HG03354 (cell line): ENCODE data around the gene FCF1.

Experiments used
- ATAC-seq: cut with Tn5 transposase; IDR thresholded peaks from one replicate; pipeline ENCODE4 v1.9.1; 2021; ENCODE audit warnings: mild to moderate bottlenecking; ENCODE audit not compliant: unreplicated experiment, poor library complexity, severe bottlenecking

Gene FCF1

GRCh38 chr14:74712499-74713394 lies at the start of gene FCF1, which contains the start of gene AREL1:
TSS of gene FCF1 (plus strand) at chr14:74713144. CDS start at chr14:74713198, 54 bp downstream.
TSS of gene AREL1 (minus strand) at chr14:74713080. CDS start at chr14:74685615, 27,465 bp downstream.
- peak; percentile 97 for ATAC-seq

DNA sequence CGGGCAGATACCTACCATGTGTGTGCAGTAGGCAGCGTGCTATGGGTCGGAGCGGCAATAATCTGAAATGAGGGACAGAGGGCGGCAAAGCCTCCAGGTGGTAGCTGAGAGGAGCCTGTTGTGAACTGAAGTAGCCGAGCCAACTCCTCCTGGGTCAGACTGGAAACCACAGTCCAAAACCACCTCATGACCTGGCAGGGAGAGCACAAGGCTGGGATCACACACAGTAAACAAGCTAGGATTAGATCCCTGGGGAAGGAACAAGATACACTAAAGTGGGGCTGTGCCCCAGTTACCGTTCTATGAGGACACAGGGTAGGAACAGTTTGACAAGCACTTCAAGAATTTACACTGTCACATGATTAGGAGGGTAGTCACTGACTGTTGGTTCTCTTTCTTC lies 49.1 kb upstream of the FCF1 start:
- no peak for ATAC-seq

- no peak for ATAC-seq
Measured at GRCh38 chr14:74664717-74665116, 48.2 kb upstream of the FCF1 start.

GRCh38 chr14:74667758-74668157 lies 45.2 kb upstream of the FCF1 start:
- ATAC-seq: no peak

- no peak for ATAC-seq
Measured at GRCh38 chr14:74669256-74669655, 43.7 kb upstream of the FCF1 start.

- no peak for ATAC-seq
Measured at GRCh38 chr14:74669846-74670245, 43.1 kb upstream of the FCF1 start.

DNA sequence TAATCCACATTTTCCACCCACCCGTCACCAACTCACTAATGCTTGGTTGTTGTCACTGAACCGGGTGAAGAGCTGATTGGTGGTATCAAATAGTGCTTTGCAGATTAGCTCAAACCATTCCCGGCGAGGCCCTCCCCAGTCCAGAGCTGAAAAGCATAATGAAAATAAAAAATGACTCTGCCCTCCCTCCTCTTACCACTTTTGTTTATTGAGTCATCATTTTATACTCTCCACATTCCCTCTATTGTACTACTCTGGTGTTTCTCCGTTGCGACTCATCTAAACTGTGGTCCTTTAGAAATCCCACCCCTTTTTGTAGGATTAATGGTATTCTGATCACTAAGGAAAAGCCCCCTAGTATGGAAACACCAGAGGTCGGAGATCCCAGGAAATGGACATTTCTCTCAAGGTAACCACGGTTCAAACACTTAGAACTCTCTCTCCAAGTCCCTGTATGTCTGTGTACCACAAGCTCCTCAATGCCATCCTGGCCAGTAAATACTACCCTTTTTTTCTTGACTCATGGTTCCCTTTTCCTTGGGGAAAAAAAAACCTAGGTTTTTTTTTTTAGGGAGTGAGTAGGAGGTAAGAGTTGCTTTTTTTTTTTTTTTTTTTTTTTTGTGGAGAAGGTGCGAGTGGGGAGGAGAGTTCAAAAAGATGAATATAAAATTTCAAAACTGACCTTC lies 42.1 kb upstream of the FCF1 start:
- no peak for ATAC-seq

GRCh38 chr14:74671789-74672188 lies 41.2 kb upstream of the FCF1 start:
- no peak for ATAC-seq

- no peak for ATAC-seq
Measured at GRCh38 chr14:74673768-74674167, 39.2 kb upstream of the FCF1 start.

DNA sequence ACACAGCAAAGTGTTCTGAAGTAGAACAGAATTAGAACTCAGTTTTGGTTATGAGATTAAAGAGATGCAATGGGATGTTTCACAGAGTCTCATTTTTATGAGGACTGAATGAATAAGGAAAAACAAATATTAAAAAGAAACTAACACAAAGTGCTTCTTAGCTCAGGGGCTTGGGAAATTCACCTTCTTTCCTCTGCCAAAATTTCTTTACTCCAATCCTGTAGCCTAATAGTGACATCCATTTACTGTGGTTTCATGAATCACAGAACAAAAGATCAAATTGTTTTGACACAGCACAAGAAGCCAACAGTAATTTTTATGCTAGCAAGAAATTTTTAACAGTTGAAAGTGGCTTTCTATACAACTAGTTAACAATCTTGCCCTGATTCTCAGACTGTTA lies 37.7 kb upstream of the FCF1 start:
- ATAC-seq: no peak

- ATAC-seq: no peak
Measured at GRCh38 chr14:74682169-74682952, 30.6 kb upstream of the FCF1 start.

GRCh38 chr14:74683406-74683805 lies 29.5 kb upstream of the FCF1 start:
- ATAC-seq: no peak

- peak; percentile 68 for ATAC-seq
Measured at GRCh38 chr14:74684434-74684833, 28.5 kb upstream of the FCF1 start.

- ATAC-seq: no peak
Measured at GRCh38 chr14:74685056-74685455, 27.9 kb upstream of the FCF1 start.

DNA sequence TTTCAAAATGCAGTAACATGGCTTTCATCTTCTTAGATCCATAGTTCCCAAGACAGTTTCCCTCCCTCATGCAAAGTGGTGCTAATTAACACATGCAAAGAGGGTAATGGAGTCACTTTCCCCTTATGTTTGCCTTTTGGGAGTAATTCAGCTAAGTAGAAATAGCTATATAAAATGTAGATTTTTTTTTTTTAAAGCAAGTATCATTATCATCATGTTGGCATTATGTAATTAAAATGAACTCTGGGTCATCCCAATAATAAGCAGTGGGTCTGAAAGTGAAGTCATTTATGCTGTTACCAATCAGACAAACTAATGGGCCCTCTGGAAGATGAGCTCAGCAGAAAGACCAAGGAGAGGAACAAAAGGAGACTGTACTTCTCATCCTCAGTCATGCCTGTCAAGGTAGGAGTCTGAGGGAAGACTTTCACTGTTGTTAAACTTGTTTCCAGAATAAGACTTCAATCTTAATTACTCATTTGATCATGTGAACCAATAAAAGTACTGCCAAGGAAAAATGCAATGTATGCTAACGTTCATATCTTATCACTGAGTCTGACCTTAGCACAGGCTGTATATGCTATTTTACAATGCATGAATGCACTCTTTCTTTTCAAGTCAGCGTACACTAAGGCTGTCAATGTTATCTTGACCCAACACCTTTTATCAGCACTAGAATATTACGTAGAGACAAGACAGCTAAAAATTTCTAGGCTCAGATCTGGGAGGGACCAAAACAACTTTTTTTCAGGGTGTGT lies 26.8 kb upstream of the FCF1 start:
- no peak for ATAC-seq

DNA sequence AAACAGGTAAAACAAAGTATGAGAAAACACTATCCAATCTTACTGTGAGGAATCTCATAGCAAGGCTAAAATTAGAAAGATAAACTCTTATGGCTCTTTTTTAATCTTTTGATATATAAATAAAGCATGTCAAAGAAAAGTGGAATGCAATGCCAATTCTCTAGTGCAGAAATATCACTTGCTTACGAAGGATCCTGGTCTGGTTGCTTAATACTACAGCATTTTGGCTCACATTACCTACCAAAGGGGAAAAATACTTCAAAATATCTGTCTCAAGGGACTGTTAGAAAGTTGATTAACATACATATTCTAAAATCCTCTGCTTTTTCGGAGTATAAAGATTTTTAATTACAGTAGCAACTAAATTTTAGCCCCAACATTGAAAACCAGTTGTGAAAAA lies 21.5 kb upstream of the FCF1 start:
- no peak for ATAC-seq

DNA sequence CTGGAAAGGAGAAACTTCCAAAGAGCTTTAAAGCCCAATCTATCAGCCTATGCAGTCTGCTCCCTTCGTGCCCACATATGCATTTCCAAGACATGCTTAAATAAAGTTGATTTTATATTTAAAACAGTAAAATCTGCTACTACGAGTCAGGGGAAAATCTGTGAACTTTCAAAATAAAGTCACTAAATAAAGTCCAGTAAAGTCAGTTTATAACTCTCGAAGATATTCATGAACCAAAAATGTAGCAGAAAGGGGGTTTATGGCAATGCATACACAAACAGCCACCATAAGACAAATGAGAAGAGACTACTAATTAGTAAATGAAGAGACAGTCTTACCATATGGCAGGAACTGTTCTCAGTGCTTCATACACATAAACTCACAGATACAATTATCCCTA lies 19.8 kb upstream of the FCF1 start:
- ATAC-seq: no peak

DNA sequence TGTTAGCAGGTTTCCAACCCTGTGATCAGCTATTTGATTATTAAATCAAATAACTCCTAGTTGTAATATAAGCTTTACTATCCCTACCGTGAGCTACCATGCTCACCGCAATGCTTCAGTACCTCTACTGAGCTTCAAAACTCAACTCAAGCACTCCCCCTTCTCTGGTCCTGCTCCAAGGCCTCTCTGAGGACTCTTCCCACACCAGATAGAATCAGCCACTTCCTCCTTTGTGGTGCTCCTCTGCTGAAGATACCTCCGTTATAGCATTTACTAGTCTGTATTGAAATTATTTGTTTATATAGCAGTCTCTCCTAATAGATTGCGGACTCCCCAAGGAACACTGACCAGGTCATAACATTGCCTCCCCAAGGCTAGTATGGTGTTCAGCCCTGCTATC lies 17.5 kb upstream of the FCF1 start:
- ATAC-seq: no peak

- ATAC-seq: no peak
Measured at GRCh38 chr14:74697011-74697410, 15.9 kb upstream of the FCF1 start.

GRCh38 chr14:74697543-74697942 lies 15.4 kb upstream of the FCF1 start:
- ATAC-seq: no peak
